Astrocyte (in vitro differentiated cells and primary cell): Measurements from ENCODE around the gene SLC25A48.

Source experiments
- CTCF ChIP-seq: IDR thresholded peaks from 2 replicates; pipeline ENCODE4 v1.5.1; 2011; ENCODE audit warnings: low read depth, mild to moderate bottlenecking, inconsistent platforms, low read length, moderate library complexity; ENCODE audit not compliant: insufficient read depth
- EZH2 ChIP-seq: IDR thresholded peaks from 2 replicates; pipeline ENCODE4 v1.6.1; 2012; ENCODE audit warnings: mild to moderate bottlenecking, low read length, inconsistent platforms; ENCODE audit not compliant: insufficient read depth

DNA sequence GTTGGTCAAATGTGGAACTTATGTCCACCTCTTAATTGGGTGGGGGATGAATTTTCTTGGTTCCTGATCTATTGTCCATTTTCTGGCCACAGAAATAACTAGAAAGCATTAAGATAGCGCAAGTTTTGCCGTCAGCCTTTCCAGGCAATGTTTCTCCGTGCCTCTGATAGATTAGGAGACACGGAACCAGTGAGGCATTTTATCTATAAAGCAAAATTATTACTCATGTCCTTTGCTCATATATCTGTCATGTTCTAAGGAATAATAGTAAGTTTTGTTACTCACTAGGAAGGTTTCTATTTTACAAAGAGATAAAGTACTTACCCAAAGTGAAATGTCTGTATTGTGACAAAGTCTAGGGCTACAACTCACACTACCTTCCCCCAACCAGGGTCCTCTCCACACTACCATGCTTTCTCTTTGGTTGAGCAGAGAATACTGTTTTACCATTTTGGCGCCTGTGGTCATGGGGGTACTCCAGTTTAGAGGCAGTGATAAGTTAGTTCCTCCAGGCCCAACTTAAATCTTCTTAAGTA is 81.1 kb downstream of the SLC25A48 start:
- TF ChIP-seq EZH2 = no peak
- TF ChIP-seq CTCF = no peak
